Activated naive CD8-positive, alpha-beta T cell treated with anti-CD3 and anti-CD28 coated beads, Interleukin-2, amount 10 ng/mL, durations not matched to agents 7 days and 5 days (primary cell): Measurements from ENCODE around the gene KDR. TPM values are rescaled to one million over a fixed set of nuclear protein-coding genes. Genes with fewer than 3 reads are reported as not detected.

ENCODE experiments used
- ATAC-seq: fragments of 150-1000 bp; cut with Tn5 transposase; one replicate; pipeline ENCODE4 v1.10.0; 2021; ENCODE audit warnings: low read depth, moderate library complexity
- POLR2A ChIA-PET: fragments of 350-600 bp; sonication (Branson Sonifier 250); formaldehyde crosslinking; loops from one replicate; lab custom pipeline; 2021; ENCODE audit warnings: antibody characterized with exemption; lab: Charles Lee
- DNase-seq: peaks from one replicate; pipeline ENCODE4 v3.0.0; 2021
- H3K27ac Mint-ChIP-seq: one replicate; pipeline ENCODE4 v1.8.0; 2022; ENCODE audit warnings: mild to moderate bottlenecking, mixed read lengths
- H3K27me3 Mint-ChIP-seq: one replicate; pipeline ENCODE4 v1.8.0; 2022; ENCODE audit warnings: mild to moderate bottlenecking, moderate library complexity, mixed read lengths
- H3K36me3 Mint-ChIP-seq: one replicate; pipeline ENCODE4 v1.8.0; 2021; ENCODE audit warnings: mild to moderate bottlenecking, mixed read lengths
- H3K4me1 Mint-ChIP-seq: one replicate; pipeline ENCODE4 v1.8.0; 2021; ENCODE audit warnings: mixed read lengths
- H3K4me3 Mint-ChIP-seq: one replicate; pipeline ENCODE4 v1.8.0; 2022; ENCODE audit warnings: mild to moderate bottlenecking, moderate library complexity, mixed read lengths
- H3K9me3 Mint-ChIP-seq: one replicate; pipeline ENCODE4 v1.8.0; 2021; ENCODE audit warnings: mixed read lengths
- total RNA-seq, 2 experiments: library from RNA; stranded (reverse); gene quantifications; one replicate each; pipeline ENCODE4 v1.2.3, GENCODE V29; 2021

Gene KDR
- total RNA-seq, 2 experiments from 2014 or later, result not detected

GRCh38 chr4:55111601-55112000, 13.8 kb downstream of the KDR start:
- H3K4me1 Mint-ChIP-seq, result no peaks in the 10 kb centered on the region

GRCh38 chr4:55110131-55110530, 15.3 kb downstream of the KDR start:
- no peaks in the 10 kb centered on the region for H3K4me1 Mint-ChIP-seq
- H3K36me3 Mint-ChIP-seq, result no peaks in the 10 kb centered on the region
- DNase-seq (no peak), ATAC-seq (no peak)
- H3K27me3 Mint-ChIP-seq, result no peaks in the 10 kb centered on the region
- H3K27ac Mint-ChIP-seq, result no peak overlapping the region
- POLR2A ChIA-PET, result no interaction called here
- no peak overlapping the region for H3K4me3 Mint-ChIP-seq
- H3K9me3 Mint-ChIP-seq, result no peaks in the 10 kb centered on the region

More at GRCh38 chr4:55111601-55112000, 13.8 kb downstream of the KDR start:
- ATAC-seq, result no peak
- no peaks in the 10 kb centered on the region for H3K27me3 Mint-ChIP-seq
- no peak overlapping the region for H3K27ac Mint-ChIP-seq
- no peak for DNase-seq
- H3K4me3 Mint-ChIP-seq, result no peak overlapping the region
- no peaks in the 10 kb centered on the region for H3K9me3 Mint-ChIP-seq
- POLR2A ChIA-PET, result no interaction called here
- H3K36me3 Mint-ChIP-seq, result no peaks in the 10 kb centered on the region

- no peak overlapping the region for H3K27ac Mint-ChIP-seq
- H3K27me3 Mint-ChIP-seq, result no peaks in the 10 kb centered on the region
- POLR2A ChIA-PET, result no interaction called here
- no peaks in the 10 kb centered on the region for H3K9me3 Mint-ChIP-seq
- H3K36me3 Mint-ChIP-seq, result no peaks in the 10 kb centered on the region
- ATAC-seq, result no peak
- H3K4me3 Mint-ChIP-seq, result no peak overlapping the region
- no peaks in the 10 kb centered on the region for H3K4me1 Mint-ChIP-seq
- DNase-seq, result no peak
These were observed 18.3 kb downstream of the KDR start for GRCh38 chr4:55107054-55107453.

GRCh38 chr4:55103224-55103623, 22.2 kb downstream of the KDR start:
- Mint-ChIP-seq H3K36me3 (no peaks in the 10 kb centered on the region), H3K4me3 (no peak overlapping the region), H3K4me1 (no peaks in the 10 kb centered on the region), H3K9me3 (no peaks in the 10 kb centered on the region), H3K27me3 (no peaks in the 10 kb centered on the region), H3K27ac (no peak overlapping the region)
- no peak for ATAC-seq
- POLR2A ChIA-PET, result no interaction called here
- DNase-seq, result no peak

GRCh38 chr4:55099816-55100215, 25.6 kb downstream of the KDR start:
- POLR2A ChIA-PET, result no interaction called here

GRCh38 chr4:55098456-55099204, 26.8 kb downstream of the KDR start:
- DNase-seq, result no peak
- no peak for ATAC-seq
- Mint-ChIP-seq H3K36me3 (no peaks in the 10 kb centered on the region), H3K4me1 (no peaks in the 10 kb centered on the region), H3K27me3 (no peaks in the 10 kb centered on the region), H3K4me3 (no peak overlapping the region), H3K27ac (no peak overlapping the region), H3K9me3 (no peaks in the 10 kb centered on the region)
- POLR2A ChIA-PET, result no interaction called here

More at GRCh38 chr4:55099816-55100215, 25.6 kb downstream of the KDR start:
- DNase-seq (no peak), ATAC-seq (no peak)
- Mint-ChIP-seq H3K27ac (no peak overlapping the region), H3K4me1 (no peaks in the 10 kb centered on the region), H3K27me3 (no peaks in the 10 kb centered on the region), H3K9me3 (no peaks in the 10 kb centered on the region), H3K36me3 (no peaks in the 10 kb centered on the region), H3K4me3 (no peak overlapping the region)

GRCh38 chr4:55096619-55097018, 28.8 kb downstream of the KDR start:
- Mint-ChIP-seq H3K4me1 (no peaks in the 10 kb centered on the region), H3K27me3 (no peaks in the 10 kb centered on the region), H3K9me3 (no peaks in the 10 kb centered on the region), H3K4me3 (no peak overlapping the region), H3K27ac (no peak overlapping the region), H3K36me3 (no peaks in the 10 kb centered on the region)
- POLR2A ChIA-PET, result no interaction called here
- DNase-seq (no peak), ATAC-seq (no peak)

GRCh38 chr4:55096045-55096444, 29.4 kb downstream of the KDR start:
- H3K4me3 Mint-ChIP-seq, result no peak overlapping the region
- POLR2A ChIA-PET, result no interaction called here
- ATAC-seq (no peak), DNase-seq (no peak)
- H3K9me3 Mint-ChIP-seq, result no peaks in the 10 kb centered on the region
- no peaks in the 10 kb centered on the region for H3K27me3 Mint-ChIP-seq
- no peaks in the 10 kb centered on the region for H3K4me1 Mint-ChIP-seq
- H3K27ac Mint-ChIP-seq, result no peak overlapping the region
- no peaks in the 10 kb centered on the region for H3K36me3 Mint-ChIP-seq

GRCh38 chr4:55092504-55092903, 32.9 kb downstream of the KDR start:
- Mint-ChIP-seq H3K4me1 (no peaks in the 10 kb centered on the region), H3K9me3 (no peaks in the 10 kb centered on the region), H3K27me3 (no peaks in the 10 kb centered on the region), H3K36me3 (no peaks in the 10 kb centered on the region), H3K27ac (no peak overlapping the region), H3K4me3 (no peak overlapping the region)
- ATAC-seq (no peak), DNase-seq (no peak)
- POLR2A ChIA-PET, result no interaction called here

GRCh38 chr4:55089916-55090315, 35.5 kb downstream of the KDR start:
- H3K4me1 Mint-ChIP-seq, result no peaks in the 10 kb centered on the region
- POLR2A ChIA-PET, result no interaction called here
- no peak for ATAC-seq
- no peak overlapping the region for H3K27ac Mint-ChIP-seq
- H3K27me3 Mint-ChIP-seq, result no peaks in the 10 kb centered on the region
- H3K36me3 Mint-ChIP-seq, result no peaks in the 10 kb centered on the region
- no peaks in the 10 kb centered on the region for H3K9me3 Mint-ChIP-seq
- no peak overlapping the region for H3K4me3 Mint-ChIP-seq
- no peak for DNase-seq

- Mint-ChIP-seq H3K36me3 (no peaks in the 10 kb centered on the region), H3K27ac (no peak overlapping the region), H3K27me3 (no peaks in the 10 kb centered on the region), H3K4me3 (no peak overlapping the region), H3K4me1 (no peaks in the 10 kb centered on the region), H3K9me3 (no peaks in the 10 kb centered on the region)
- no peak for DNase-seq
- no peak for ATAC-seq
- POLR2A ChIA-PET, result no interaction called here
These were observed 37.5 kb downstream of the KDR start for GRCh38 chr4:55087913-55088260.

- Mint-ChIP-seq H3K36me3 (no peaks in the 10 kb centered on the region), H3K4me3 (no peak overlapping the region), H3K4me1 (no peaks in the 10 kb centered on the region), H3K9me3 (no peaks in the 10 kb centered on the region), H3K27ac (no peak overlapping the region), H3K27me3 (no peaks in the 10 kb centered on the region)
- DNase-seq (no peak), ATAC-seq (no peak)
- POLR2A ChIA-PET, result no interaction called here
These were observed 38.1 kb downstream of the KDR start for GRCh38 chr4:55087009-55087912.

GRCh38 chr4:55086578-55086977, 38.8 kb downstream of the KDR start:
- H3K4me3 Mint-ChIP-seq, result no peak overlapping the region
- no peaks in the 10 kb centered on the region for H3K4me1 Mint-ChIP-seq
- no peak overlapping the region for H3K27ac Mint-ChIP-seq
- no peaks in the 10 kb centered on the region for H3K36me3 Mint-ChIP-seq
- no peaks in the 10 kb centered on the region for H3K9me3 Mint-ChIP-seq
- H3K27me3 Mint-ChIP-seq, result no peaks in the 10 kb centered on the region
- ATAC-seq (no peak), DNase-seq (no peak)
- POLR2A ChIA-PET, result no interaction called here

GRCh38 chr4:55083735-55084134, 41.7 kb downstream of the KDR start:
- POLR2A ChIA-PET, result no interaction called here
- no peak for DNase-seq
- Mint-ChIP-seq H3K36me3 (no peaks in the 10 kb centered on the region), H3K9me3 (no peaks in the 10 kb centered on the region), H3K27me3 (no peaks in the 10 kb centered on the region), H3K27ac (no peak overlapping the region), H3K4me1 (no peaks in the 10 kb centered on the region), H3K4me3 (no peak overlapping the region)
- no peak for ATAC-seq
